Heart left ventricle (tissue), 16 donors: ENCODE results near the gene SASH3. TPM values are rescaled to one million over a fixed set of nuclear protein-coding genes. Genes with fewer than 3 reads are reported as not detected.

ENCODE experiments used
- ATAC-seq, 4 donors: fragments of 200-7000 bp; cut with Tn5 transposase; one replicate each; pipeline ENCODE4 v1.9.1; 2020 to 2022; ENCODE audit warnings: moderate library complexity in 4 of 4, mild to moderate bottlenecking in 3 of 4, moderate number of reproducible peaks in 1 of 4
- DNase-seq, 5 donors: peaks; one replicate each; pipeline ENCODE4 v3.0.0-alpha.2; 2020
- H3K27ac ChIP-seq, 12 donors: fragments of 200-600 bp; sonication (generic) in 4 of 12; one replicate each; pipeline versions ENCODE4 v1.5.0 to v1.8.0; 2016 to 2022; ENCODE audit warnings: mild to moderate bottlenecking in 2 of 12
- H3K27me3 ChIP-seq, 9 donors: fragments of 200-600 bp; sonication (generic) in 2 of 9; one replicate each; pipeline versions ENCODE4 v1.5.1 to v1.8.0; 2016 to 2022; ENCODE audit warnings: mild to moderate bottlenecking in 3 of 9
- H3K36me3 ChIP-seq, 9 donors: fragments of 200-600 bp; sonication (generic) in 2 of 9; one replicate each; pipeline versions ENCODE4 v1.5.0 to v1.8.0; 2018 to 2022; ENCODE audit warnings: mild to moderate bottlenecking in 2 of 9
- H3K4me1 ChIP-seq, 12 donors: fragments of 200-600 bp; sonication (generic) in 4 of 12; one replicate each; pipeline versions ENCODE4 v1.5.0 to v1.8.0; 2016 to 2022; ENCODE audit warnings: mild to moderate bottlenecking in 3 of 12
- H3K4me3 ChIP-seq, 12 donors: fragments of 200-600 bp; sonication (generic) in 4 of 12; one replicate each; pipeline versions ENCODE4 v1.5.0 to v1.8.0; 2017 to 2022; ENCODE audit warnings: mild to moderate bottlenecking in 9 of 12, moderate library complexity in 4 of 12
- H3K9me3 ChIP-seq, 12 donors: fragments of 200-600 bp; sonication (generic) in 4 of 12; one replicate each; pipeline versions ENCODE4 v1.5.0 to v1.8.0; 2016 to 2022; ENCODE audit warnings: mild to moderate bottlenecking in 1 of 12
- CTCF ChIP-seq, 12 donors: fragments of 200-600 bp; sonication (generic) in 4 of 12; IDR thresholded peaks; one replicate each; pipeline versions ENCODE4 v1.5.0 to v1.8.0; 2018 to 2022; ENCODE audit warnings: antibody characterized with exemption in 12 of 12, mild to moderate bottlenecking in 5 of 12
- POLR2A ChIP-seq, 2 donors: fragments of 450-650 bp; IDR thresholded peaks; one replicate each; pipeline ENCODE4 v1.6.1; 2017; ENCODE audit warnings: antibody characterized with exemption in 2 of 2, mild to moderate bottlenecking in 2 of 2, moderate library complexity in 2 of 2
- WGBS, 4 donors: extraction: QIAGEN DNeasy Blood & Tissue Kit in 2 of 4; methylation state at CpG; one replicate each; pipeline versions ENCODE4 v1.1.5 to v1.1.7; 2013 to 2018; 5-methylcytosine and 5-hydroxymethylcytosine counted together
- intact Hi-C, 10 donors: fragments of 100-400 bp; cut with DNase I; formaldehyde crosslinking; loops; one replicate each; pipeline versions ENCODE4 v1.11.1 to v1.14.2; 2022
- polyA plus RNA-seq, 2 donors: library from polyadenylated mRNA; stranded (reverse); fragments of 200-250 nt; gene quantifications; one replicate each; pipeline ENCODE4 v1.2.3, GENCODE V29; 2013
- total RNA-seq, 9 donors: library from RNA; depleted of rRNA in 2 of 9; stranded (reverse); fragments of >200 nt in 2 of 9; fragmentation: NEBNext Ultra II Directional in 3 of 9; extraction: Animal tissue kit (Norgen Biotek cat#: 25700) in 3 of 9; gene quantifications; one replicate each; pipeline versions ENCODE4 v1.1.0 to v1.2.4, GENCODE V29; 2016 to 2023
- donor health status: ischemic (EF 13 %, LVEDD 7.1; RV severe dilation, severe dysfunction).
- donor health status: healthy with polysubstance abuse.
- donor health status: DM: no; HTN: yes; CAD: no.
- donor health status: DM: no; HTN: no; CAD: no.
- donor health status: ischemic (EF 25% LVEDD 6.9; RV normal size, moderate dysfunction).
- donor health status: ischemic (EF 25% LVEDD 5.7; RV mildly dilated, moderate dysfunction).
- donor health status: healthy.
- donor health status: DM: yes; HTN: yes; CAD: no.
- donor health status: ischemic (EF 35%, LVEDD 5.7; RV mildly dilated, moderate dysfunction).
- donor health status: nonischemic (EF 11% LVEDD 7.7; RV severe dilation, severe dysfunction).
- donor health status: DM: yes; HTN: yes; CAD: no.
- donor health status: PGD.
- donor health status: ischemic (EF 29% LVEDD 5.4; RV normal size, mild dysfunction).
- donor health status: nonischemic (EF 23%, LVEDD 6.1; RV moderate dilation, normal function).

Gene SASH3
- total and polyA plus RNA-seq, 11 donors = 0.61 to 27.8 (median 1.6) TPM

GRCh38 chrX:129750971-129751370 lies 28.8 kb upstream of the SASH3 start:
- TF ChIP-seq CTCF (IDR thresholded peaks at IDR 0.05) = no peak
- no peak for TF ChIP-seq POLR2A (IDR thresholded peaks at IDR 0.05)
- peaks cover 0 to 4% (median 0%) of the 10 kb centered on the region in 12 donors for H3K4me1 ChIP-seq
- DNase-seq (no peak), ATAC-seq (no peak)
- 82 to 96% (median 90%) methylated on average over 8 of the region's 8 CpGs for WGBS, 4 donors
- H3K27me3 ChIP-seq = peaks cover 0 to 4% (median 0%) of the 10 kb centered on the region in 9 donors
- H3K27ac ChIP-seq = no peak overlapping the region
- H3K4me3 ChIP-seq = no peak overlapping the region
- no peaks in the 10 kb centered on the region for H3K9me3 ChIP-seq
- intact Hi-C loops = loop anchor here in 1 of 10 donors (10.0 kb wide), 1 partner anchor 154 kb away; the partner anchor contains the start of gene UTP14A
- no peaks in the 10 kb centered on the region for H3K36me3 ChIP-seq

- DNase-seq (no peak), ATAC-seq (no peak)
- TF ChIP-seq CTCF (IDR thresholded peaks at IDR 0.05) (peak in 3 of 12 donors; percentile 10 to 21 (median 10)), POLR2A (IDR thresholded peaks at IDR 0.05) (no peak)
- Histone ChIP-seq H3K27me3 (peaks cover 0 to 4% (median 0%) of the 10 kb centered on the region in 9 donors), H3K9me3 (no peaks in the 10 kb centered on the region), H3K4me3 (no peak overlapping the region), H3K27ac (no peak overlapping the region), H3K36me3 (no peaks in the 10 kb centered on the region), H3K4me1 (peaks cover 0 to 27% (median 0%) of the 10 kb centered on the region in 12 donors)
- intact Hi-C loops = loop anchor here in 2 of 10 donors (5.0 to 10.0 kb wide), 2 partner anchors 68 to 150 kb away; partner anchors contain the start of gene UTP14A (in 1 of the 2)
- WGBS, 4 donors = 55 to 80% (median 66%) methylated on average over 22 of the region's 22 CpGs
Observed at GRCh38 chrX:129754056-129755024, 25.4 kb upstream of the SASH3 start.

- peak overlapping the region in 1 of 12 donors; percentile 44 for H3K27ac ChIP-seq
- H3K4me3 ChIP-seq = no peak overlapping the region
- TF ChIP-seq CTCF (IDR thresholded peaks at IDR 0.05) (no peak), POLR2A (IDR thresholded peaks at IDR 0.05) (no peak)
- intact Hi-C loops = loop anchor here in 2 of 10 donors (5.0 to 10.0 kb wide), 2 partner anchors 66 to 149 kb away; partner anchors contain the start of gene UTP14A (in 1 of the 2)
- no peaks in the 10 kb centered on the region for H3K36me3 ChIP-seq
- peaks cover 0 to 41% (median 0%) of the 10 kb centered on the region in 12 donors for H3K4me1 ChIP-seq
- ATAC-seq (no peak), DNase-seq (no peak)
- H3K27me3 ChIP-seq = peaks cover 0 to 4% (median 0%) of the 10 kb centered on the region in 9 donors
- no peaks in the 10 kb centered on the region for H3K9me3 ChIP-seq
- 52 to 73% (median 63%) methylated on average over 14 to 18 of the region's 18 CpGs for WGBS, 4 donors
Observed at GRCh38 chrX:129755779-129756650, 23.7 kb upstream of the SASH3 start.
